Peyer's patch (tissue), 4 donors: ENCODE results near the gene MED16.

Experiments
- POLR2A ChIP-seq, 2 donors: fragments of 450-650 bp; IDR thresholded peaks; one replicate each; pipeline ENCODE4 v1.5.1; 2017; ENCODE audit warnings: antibody characterized with exemption in 2 of 2, mild to moderate bottlenecking in 2 of 2, moderate library complexity in 2 of 2
- TF ChIP-seq, protein P1 (sequence below), 6 experiments: fragments of 450-650 bp in 4 of 6; fragments of 200-600 bp in 2 of 6; sonication (generic) in 1 of 6; IDR thresholded peaks; one replicate each; pipeline ENCODE4 v1.5.1; 2017 to 2019; ENCODE audit warnings: antibody characterized with exemption in 6 of 6, mild to moderate bottlenecking in 3 of 6, moderate library complexity in 1 of 6

DNA sequence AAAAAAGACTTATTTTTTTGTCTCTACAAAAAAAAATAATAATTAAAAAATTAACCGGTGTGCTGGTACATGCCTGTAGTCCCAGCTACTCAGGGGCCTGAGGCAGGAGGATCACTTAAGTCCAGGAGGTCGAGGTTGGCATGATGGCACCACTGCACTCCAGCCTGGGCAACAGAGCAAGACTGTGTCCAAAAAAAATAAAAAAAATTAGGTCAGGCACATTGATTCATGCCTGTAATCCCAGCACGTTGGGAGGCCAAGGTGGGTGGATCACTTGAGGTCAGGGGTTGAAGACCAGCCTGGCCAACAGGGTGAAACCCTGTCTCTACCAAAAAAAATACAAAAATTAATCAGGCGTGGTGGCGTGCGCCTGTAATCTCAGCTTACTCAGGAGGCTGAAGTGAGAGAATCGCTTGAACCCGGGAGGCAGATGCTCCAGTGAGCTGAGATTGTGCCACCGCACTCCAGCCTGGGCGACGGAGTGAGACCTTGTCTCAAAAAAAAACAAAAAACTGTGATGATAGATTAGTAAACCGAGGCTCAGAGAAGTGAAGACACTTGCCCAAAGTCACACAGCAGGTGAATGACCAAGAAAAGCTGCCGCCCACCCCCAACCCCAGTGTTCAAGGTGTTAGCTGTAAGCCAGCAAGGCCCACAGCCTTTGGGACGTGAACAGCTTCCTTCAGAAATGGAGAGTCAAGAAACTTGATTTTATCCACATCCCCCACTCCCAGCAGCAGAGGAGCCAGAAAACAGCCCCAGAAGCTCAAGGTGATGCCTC lies 9.6 kb upstream of the MED16 start:
- TF ChIP-seq, protein P1, sequence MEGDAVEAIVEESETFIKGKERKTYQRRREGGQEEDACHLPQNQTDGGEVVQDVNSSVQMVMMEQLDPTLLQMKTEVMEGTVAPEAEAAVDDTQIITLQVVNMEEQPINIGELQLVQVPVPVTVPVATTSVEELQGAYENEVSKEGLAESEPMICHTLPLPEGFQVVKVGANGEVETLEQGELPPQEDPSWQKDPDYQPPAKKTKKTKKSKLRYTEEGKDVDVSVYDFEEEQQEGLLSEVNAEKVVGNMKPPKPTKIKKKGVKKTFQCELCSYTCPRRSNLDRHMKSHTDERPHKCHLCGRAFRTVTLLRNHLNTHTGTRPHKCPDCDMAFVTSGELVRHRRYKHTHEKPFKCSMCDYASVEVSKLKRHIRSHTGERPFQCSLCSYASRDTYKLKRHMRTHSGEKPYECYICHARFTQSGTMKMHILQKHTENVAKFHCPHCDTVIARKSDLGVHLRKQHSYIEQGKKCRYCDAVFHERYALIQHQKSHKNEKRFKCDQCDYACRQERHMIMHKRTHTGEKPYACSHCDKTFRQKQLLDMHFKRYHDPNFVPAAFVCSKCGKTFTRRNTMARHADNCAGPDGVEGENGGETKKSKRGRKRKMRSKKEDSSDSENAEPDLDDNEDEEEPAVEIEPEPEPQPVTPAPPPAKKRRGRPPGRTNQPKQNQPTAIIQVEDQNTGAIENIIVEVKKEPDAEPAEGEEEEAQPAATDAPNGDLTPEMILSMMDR (IDR thresholded peaks at IDR 0.05): no peak
- no peak for TF ChIP-seq POLR2A (IDR thresholded peaks at IDR 0.05)
